K562 (cell line): Measurements from ENCODE around the gene ENTREP3. TPM values are rescaled to one million over a fixed set of nuclear protein-coding genes. Genes with fewer than 3 reads are reported as not detected.

Experiments
- DACH1 ChIP-seq: fragments of 450-650 bp; IDR thresholded peaks from 2 replicates; pipeline ENCODE4 v1.6.1; 2018; ENCODE audit not compliant: partially characterized antibody
- GATAD2A ChIP-seq: fragments of 450-650 bp; IDR thresholded peaks from 2 replicates; pipeline ENCODE4 v1.6.1; 2017
- NCOA6 ChIP-seq: fragments of 450-650 bp; IDR thresholded peaks from 2 replicates; pipeline ENCODE4 v1.6.1; 2017; ENCODE audit warnings: mild to moderate bottlenecking
- REST ChIP-seq, 2 experiments: fragments of 450-650 bp; formaldehyde crosslinking in 1 of 2; IDR thresholded peaks; 2 replicates each; pipeline versions ENCODE4 v1.4.0 to v1.6.1; 2014 to 2020; ENCODE audit warnings: mild to moderate bottlenecking in 2 of 2, borderline replicate concordance in 1 of 2, low read depth in 1 of 2
- SIN3B ChIP-seq: fragments of 450-650 bp; IDR thresholded peaks from 2 replicates; pipeline ENCODE4 v1.6.1; 2017; ENCODE audit warnings: low read depth, mild to moderate bottlenecking, moderate library complexity
- THAP7 ChIP-seq: fragments of 250-450 bp; sonication (Bioruptor Pico); IDR thresholded peaks from 2 replicates; pipeline ENCODE4 v1.5.0; 2021
- ZBTB7A ChIP-seq: IDR thresholded peaks from 2 replicates; pipeline ENCODE4 v1.6.1; 2011; ENCODE audit warnings: low read depth, mild to moderate bottlenecking, low read length, moderate library complexity, borderline replicate concordance; ENCODE audit not compliant: control insufficient read depth
- ZFX ChIP-seq: sonication (generic); formaldehyde crosslinking; IDR thresholded peaks from 2 replicates; pipeline ENCODE4 v1.8.0; 2022; ENCODE audit warnings: mild to moderate bottlenecking, missing genetic modification reagents, moderate library complexity
- ZNF23 ChIP-seq: fragments of 250-450 bp; sonication (Bioruptor Pico); IDR thresholded peaks from 2 replicates; pipeline ENCODE4 v1.4.0; 2020; ENCODE audit warnings: mild to moderate bottlenecking
- ZNF263 ChIP-seq: sonication (generic); formaldehyde crosslinking; IDR thresholded peaks from 2 replicates; pipeline ENCODE4 v1.8.0; 2022; ENCODE audit warnings: mild to moderate bottlenecking, missing genetic modification reagents, borderline replicate concordance
- polyA plus RNA-seq, 8 experiments: library from polyadenylated mRNA; depleted of rRNA in 4 of 8; stranded (reverse) in 5 of 8; unstranded in 3 of 8; fragments of >200 nt; fragmentation: Nextera tagmentation in 2 of 8; fragmentation: Illumina TruSeq in 1 of 8; extraction: Ambion mirVana in 2 of 8; extraction: Trizol in 1 of 8; gene quantifications; 2 replicates each; pipeline versions ENCODE4 v1.2.1 to v1.2.3, GENCODE V29; 2011 to 2014; ENCODE audit warnings: inconsistent platforms in 1 of 8, missing spikeins in 1 of 8
- total RNA-seq, 7 experiments: library from RNA; depleted of rRNA in 6 of 7; stranded (reverse); fragments of >200 nt in 6 of 7; fragmentation: Illumina TruSeq in 2 of 7; extraction: Trizol in 2 of 7; gene quantifications; 2 replicates each; pipeline versions ENCODE4 v1.2.1 to v1.2.3, GENCODE V29; 2011 to 2021; ENCODE audit warnings: low replicate concordance in 1 of 7
- TF ChIP-seq, protein P1 (sequence below): fragments of 250-450 bp; sonication (Bioruptor Pico); IDR thresholded peaks from 2 replicates; pipeline ENCODE4 v1.8.0; 2022; ENCODE audit warnings: inconsistent platforms
- TF ChIP-seq, protein P2 (sequence below), 2 experiments: IDR thresholded peaks in 1 of 2; conservative IDR thresholded peaks in 1 of 2; 2 replicates each; pipeline ENCODE4 v1.6.1; 2016; ENCODE audit warnings: low read depth in 2 of 2, mild to moderate bottlenecking in 1 of 2, missing compliant biosample characterization in 1 of 2, missing genetic modification characterization in 1 of 2, moderate library complexity in 1 of 2

The ENTREP3 gene
- total and polyA plus RNA-seq, 9 of the 15 experiments (the other 6 are each of a cell fraction or from before 2014, with no cell fraction given), result 1.9 to 41.8 (median 5.9) TPM

GRCh38 chr1:155241069-155241679, 14.1 kb downstream of the ENTREP3 start (continued):
- TF ChIP-seq REST (IDR thresholded peaks at IDR 0.05; ENCODE audit: borderline replicate concordance) (peak; percentile 97), REST (CRISPR knock-in tag; IDR thresholded peaks at IDR 0.05; ENCODE audit: low read depth) (no peak), ZBTB7A (no peak), SIN3B (peak; percentile 88), ZNF23 (CRISPR knock-in tag) (no peak), THAP7 (CRISPR knock-in tag) (no peak), ZNF263 (CRISPR knock-in tag) (no peak), NCOA6 (no peak), GATAD2A (no peak), ZFX (CRISPR knock-in tag) (no peak), DACH1 (no peak)
- TF ChIP-seq, protein P1, sequence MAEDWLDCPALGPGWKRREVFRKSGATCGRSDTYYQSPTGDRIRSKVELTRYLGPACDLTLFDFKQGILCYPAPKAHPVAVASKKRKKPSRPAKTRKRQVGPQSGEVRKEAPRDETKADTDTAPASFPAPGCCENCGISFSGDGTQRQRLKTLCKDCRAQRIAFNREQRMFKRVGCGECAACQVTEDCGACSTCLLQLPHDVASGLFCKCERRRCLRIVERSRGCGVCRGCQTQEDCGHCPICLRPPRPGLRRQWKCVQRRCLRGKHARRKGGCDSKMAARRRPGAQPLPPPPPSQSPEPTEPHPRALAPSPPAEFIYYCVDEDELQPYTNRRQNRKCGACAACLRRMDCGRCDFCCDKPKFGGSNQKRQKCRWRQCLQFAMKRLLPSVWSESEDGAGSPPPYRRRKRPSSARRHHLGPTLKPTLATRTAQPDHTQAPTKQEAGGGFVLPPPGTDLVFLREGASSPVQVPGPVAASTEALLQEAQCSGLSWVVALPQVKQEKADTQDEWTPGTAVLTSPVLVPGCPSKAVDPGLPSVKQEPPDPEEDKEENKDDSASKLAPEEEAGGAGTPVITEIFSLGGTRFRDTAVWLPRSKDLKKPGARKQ, result no peak
- TF ChIP-seq, protein P2, sequence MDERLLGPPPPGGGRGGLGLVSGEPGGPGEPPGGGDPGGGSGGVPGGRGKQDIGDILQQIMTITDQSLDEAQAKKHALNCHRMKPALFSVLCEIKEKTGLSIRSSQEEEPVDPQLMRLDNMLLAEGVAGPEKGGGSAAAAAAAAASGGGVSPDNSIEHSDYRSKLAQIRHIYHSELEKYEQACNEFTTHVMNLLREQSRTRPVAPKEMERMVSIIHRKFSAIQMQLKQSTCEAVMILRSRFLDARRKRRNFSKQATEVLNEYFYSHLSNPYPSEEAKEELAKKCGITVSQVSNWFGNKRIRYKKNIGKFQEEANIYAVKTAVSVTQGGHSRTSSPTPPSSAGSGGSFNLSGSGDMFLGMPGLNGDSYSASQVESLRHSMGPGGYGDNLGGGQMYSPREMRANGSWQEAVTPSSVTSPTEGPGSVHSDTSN (CRISPR knock-in tag; IDR thresholded peaks at IDR 0.05; ENCODE audit: low read depth), result no peak
- TF ChIP-seq, protein P2 (tag; conservative IDR thresholded peaks at IDR 0.05; ENCODE audit: low read depth), result no peak
